ENCODE results near the gene SCRT2.

SCRT2 gene

GRCh38 chr20:689947-690346 is 14.3 kb upstream of the SCRT2 start:
- Mint-ChIP-seq H3K27ac (no peak overlapping the region), H3K36me3 (ENCODE audit: low read depth) (no peaks in the 10 kb centered on the region), H3K4me3 (no peak overlapping the region), H3K4me1 (ENCODE audit: low read depth) (no peaks in the 10 kb centered on the region), H3K9me3 (no peaks in the 10 kb centered on the region), H3K27me3 (ENCODE audit: low read depth) (peaks cover 12% of the 10 kb centered on the region)

GRCh38 chr20:689348-689747 is 13.7 kb upstream of the SCRT2 start:
- Mint-ChIP-seq H3K4me3 (no peak overlapping the region), H3K9me3 (no peaks in the 10 kb centered on the region), H3K4me1 (ENCODE audit: low read depth) (no peaks in the 10 kb centered on the region), H3K27ac (no peak overlapping the region), H3K27me3 (ENCODE audit: low read depth) (peaks cover 12% of the 10 kb centered on the region), H3K36me3 (ENCODE audit: low read depth) (no peaks in the 10 kb centered on the region)

DNA sequence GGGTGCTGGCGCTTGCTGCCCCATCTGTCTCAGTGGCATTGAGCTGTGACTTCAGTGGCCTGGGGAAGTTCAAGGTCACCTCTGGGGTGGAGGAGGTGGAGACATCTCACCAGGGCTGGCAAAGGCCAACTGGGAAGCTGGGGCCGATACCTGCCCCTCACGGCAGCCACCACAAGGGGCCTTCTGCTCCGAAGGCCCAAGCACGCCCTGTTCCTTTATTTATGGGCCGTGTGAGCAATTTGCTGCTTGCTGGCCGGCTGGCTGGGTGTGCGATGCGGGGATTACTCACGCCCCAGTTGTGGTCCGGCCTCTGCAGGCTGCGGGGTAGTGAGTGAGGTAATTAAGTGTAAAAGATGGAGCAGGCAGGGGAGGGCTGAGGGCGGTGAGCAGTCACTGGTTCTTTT is 13.2 kb upstream of the SCRT2 start:
- peaks cover 12% of the 10 kb centered on the region for H3K27me3 Mint-ChIP-seq (ENCODE audit: low read depth)

DNA sequence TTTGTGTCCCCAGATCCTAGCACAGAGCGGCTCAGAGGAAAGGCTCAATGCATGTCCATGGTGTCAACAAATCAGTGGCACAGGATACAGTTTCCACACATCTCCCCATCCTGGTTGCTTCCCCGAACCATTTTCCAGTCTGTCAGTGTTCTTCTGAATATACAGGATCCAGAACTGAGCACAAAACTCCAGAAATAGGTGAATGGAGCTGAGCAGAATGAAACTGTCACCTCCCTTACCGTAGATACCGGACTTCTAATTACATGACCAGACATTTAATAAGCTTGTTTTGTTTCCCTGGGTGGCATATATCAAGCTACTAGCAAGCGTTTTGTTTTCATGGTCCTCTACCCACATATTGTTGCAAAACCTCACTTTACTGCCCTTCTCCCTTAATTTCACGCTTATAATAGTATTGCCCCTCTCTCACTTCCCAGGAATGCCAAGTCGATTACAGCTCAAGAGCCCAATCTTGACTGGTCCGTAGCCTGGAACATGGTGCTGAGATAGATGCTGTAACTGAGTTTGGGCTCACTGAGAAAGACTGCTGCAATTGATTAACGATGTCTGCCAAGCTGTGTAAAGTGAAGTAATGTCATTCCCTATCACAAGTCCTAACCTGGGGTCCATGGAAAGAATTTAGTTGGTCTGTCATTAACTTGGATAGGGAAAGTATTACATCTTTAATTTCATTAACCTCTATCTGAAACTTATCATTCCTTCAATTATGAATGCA is 12.0 kb upstream of the SCRT2 start:
- H3K4me1 Mint-ChIP-seq (ENCODE audit: low read depth) = no peaks in the 10 kb centered on the region
- H3K36me3 Mint-ChIP-seq (ENCODE audit: low read depth) = no peaks in the 10 kb centered on the region
- H3K27ac Mint-ChIP-seq = no peak overlapping the region
- H3K27me3 Mint-ChIP-seq (ENCODE audit: low read depth) = peaks cover 12% of the 10 kb centered on the region
- H3K4me3 Mint-ChIP-seq = no peak overlapping the region
- H3K9me3 Mint-ChIP-seq = no peaks in the 10 kb centered on the region

More for the DNA sequence above, 13.2 kb upstream of the SCRT2 start:
- Mint-ChIP-seq H3K4me3 (no peak overlapping the region), H3K36me3 (ENCODE audit: low read depth) (no peaks in the 10 kb centered on the region), H3K27ac (no peak overlapping the region), H3K9me3 (no peaks in the 10 kb centered on the region), H3K4me1 (ENCODE audit: low read depth) (no peaks in the 10 kb centered on the region)

GRCh38 chr20:684676-685319 is 9.2 kb upstream of the SCRT2 start:
- peaks cover 4% of the 10 kb centered on the region for H3K27me3 Mint-ChIP-seq (ENCODE audit: low read depth)
- H3K36me3 Mint-ChIP-seq (ENCODE audit: low read depth) = no peaks in the 10 kb centered on the region
- no peaks in the 10 kb centered on the region for H3K4me1 Mint-ChIP-seq (ENCODE audit: low read depth)
- H3K9me3 Mint-ChIP-seq = no peaks in the 10 kb centered on the region
- no peak overlapping the region for H3K27ac Mint-ChIP-seq
- H3K4me3 Mint-ChIP-seq = no peak overlapping the region

DNA sequence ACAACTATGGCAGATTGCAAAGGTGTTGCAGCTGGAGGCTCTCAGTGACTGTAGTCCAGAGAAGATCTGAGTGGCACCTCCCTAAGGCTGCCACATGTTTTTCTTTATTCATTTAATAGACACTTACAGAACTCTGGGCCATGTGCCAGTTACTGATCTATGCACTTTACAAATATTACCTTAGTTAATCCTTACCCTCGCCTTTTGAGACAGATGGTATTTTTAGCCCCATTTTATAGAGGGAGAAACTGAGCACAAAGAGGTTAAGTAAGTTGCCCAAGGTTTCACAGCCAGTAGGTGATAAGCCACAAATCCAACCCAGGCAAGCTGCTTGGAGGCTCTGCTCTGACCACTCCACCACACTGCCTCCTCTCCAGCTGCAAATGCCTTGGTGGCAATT is 6.5 kb upstream of the SCRT2 start:
- Mint-ChIP-seq H3K27ac (no peak overlapping the region), H3K36me3 (ENCODE audit: low read depth) (no peaks in the 10 kb centered on the region), H3K9me3 (no peaks in the 10 kb centered on the region), H3K4me1 (ENCODE audit: low read depth) (no peaks in the 10 kb centered on the region), H3K4me3 (no peak overlapping the region), H3K27me3 (ENCODE audit: low read depth) (peaks cover 13% of the 10 kb centered on the region)

DNA sequence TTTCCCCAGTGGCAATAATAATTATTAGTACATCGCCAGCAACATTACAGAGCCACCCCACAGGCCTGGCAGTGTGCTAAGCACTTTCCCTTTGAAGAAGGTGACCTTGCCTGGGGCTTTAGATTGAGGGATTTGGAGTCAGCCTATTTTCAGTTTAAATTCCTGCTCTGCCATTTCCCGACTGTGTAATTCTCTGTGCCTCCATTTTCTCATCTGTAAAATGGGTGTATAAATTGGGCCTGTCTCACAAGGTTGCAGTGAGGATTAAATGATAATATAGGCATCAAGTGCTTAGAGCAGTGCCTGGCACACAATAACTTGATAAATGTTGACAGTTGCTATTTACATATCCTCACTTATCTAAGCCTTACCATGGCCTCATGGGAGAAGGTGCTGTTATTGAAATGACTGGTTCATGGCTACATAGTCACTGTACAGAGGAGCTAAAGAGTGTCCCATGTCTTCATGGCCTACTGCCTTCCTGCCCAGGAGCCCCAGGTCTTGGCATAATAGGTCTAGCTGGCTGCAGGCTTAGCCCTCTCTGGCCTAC is 5.1 kb upstream of the SCRT2 start:
- Mint-ChIP-seq H3K27me3 (ENCODE audit: low read depth) (peaks cover 23% of the 10 kb centered on the region), H3K9me3 (no peaks in the 10 kb centered on the region), H3K4me1 (ENCODE audit: low read depth) (peaks cover 3% of the 10 kb centered on the region), H3K27ac (no peak overlapping the region), H3K4me3 (no peak overlapping the region), H3K36me3 (ENCODE audit: low read depth) (no peaks in the 10 kb centered on the region)

DNA sequence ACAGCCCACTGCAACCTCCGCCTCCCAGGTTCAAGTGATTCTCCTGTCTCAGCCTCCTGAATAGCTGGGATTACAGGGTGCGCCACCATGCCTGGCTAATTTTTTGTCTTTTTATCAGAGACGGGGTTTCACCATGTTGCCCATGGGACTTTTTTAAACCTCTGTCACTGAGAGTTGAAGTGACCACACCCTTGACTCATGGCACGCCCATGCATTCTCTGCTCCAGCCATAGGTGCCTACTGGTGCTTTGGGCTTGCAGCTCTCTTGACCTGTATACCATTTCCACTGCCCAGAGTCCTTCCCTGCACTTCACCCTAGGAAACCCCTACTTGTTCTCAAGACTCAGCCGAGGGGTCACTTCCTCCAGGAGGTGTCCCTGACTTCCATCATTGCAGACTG is 2.4 kb upstream of the SCRT2 start:
- no peaks in the 10 kb centered on the region for H3K9me3 Mint-ChIP-seq
- no peak overlapping the region for H3K27ac Mint-ChIP-seq
- H3K27me3 Mint-ChIP-seq (ENCODE audit: low read depth) = peaks cover 42% of the 10 kb centered on the region
- H3K36me3 Mint-ChIP-seq (ENCODE audit: low read depth) = no peaks in the 10 kb centered on the region
- H3K4me1 Mint-ChIP-seq (ENCODE audit: low read depth) = peaks cover 3% of the 10 kb centered on the region
- no peak overlapping the region for H3K4me3 Mint-ChIP-seq

DNA sequence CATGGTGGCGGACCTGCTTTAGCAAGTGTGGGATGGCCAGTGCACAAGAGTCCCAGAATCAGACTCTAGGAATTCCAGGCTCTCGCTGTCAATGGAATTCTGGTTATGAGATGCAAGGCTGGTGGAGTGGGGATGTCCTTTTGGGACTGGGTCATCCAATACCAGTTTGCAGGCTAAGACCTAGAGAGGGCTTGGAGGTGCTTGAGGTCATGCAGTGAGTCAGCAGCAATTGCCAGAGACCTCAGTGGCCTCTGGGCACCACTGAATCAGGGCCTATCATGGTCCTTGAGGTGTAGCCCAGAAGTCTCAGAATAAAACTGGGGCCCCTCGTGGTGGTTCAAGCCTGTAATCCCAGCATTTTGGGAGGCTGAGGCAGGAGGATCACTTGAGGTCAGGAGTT is 1.4 kb upstream of the SCRT2 start:
- H3K4me1 Mint-ChIP-seq (ENCODE audit: low read depth) = peaks cover 3% of the 10 kb centered on the region
- H3K4me3 Mint-ChIP-seq = no peak overlapping the region
- no peaks in the 10 kb centered on the region for H3K36me3 Mint-ChIP-seq (ENCODE audit: low read depth)
- H3K9me3 Mint-ChIP-seq = no peaks in the 10 kb centered on the region
- peaks cover 52% of the 10 kb centered on the region for H3K27me3 Mint-ChIP-seq (ENCODE audit: low read depth)
- H3K27ac Mint-ChIP-seq = no peak overlapping the region

DNA sequence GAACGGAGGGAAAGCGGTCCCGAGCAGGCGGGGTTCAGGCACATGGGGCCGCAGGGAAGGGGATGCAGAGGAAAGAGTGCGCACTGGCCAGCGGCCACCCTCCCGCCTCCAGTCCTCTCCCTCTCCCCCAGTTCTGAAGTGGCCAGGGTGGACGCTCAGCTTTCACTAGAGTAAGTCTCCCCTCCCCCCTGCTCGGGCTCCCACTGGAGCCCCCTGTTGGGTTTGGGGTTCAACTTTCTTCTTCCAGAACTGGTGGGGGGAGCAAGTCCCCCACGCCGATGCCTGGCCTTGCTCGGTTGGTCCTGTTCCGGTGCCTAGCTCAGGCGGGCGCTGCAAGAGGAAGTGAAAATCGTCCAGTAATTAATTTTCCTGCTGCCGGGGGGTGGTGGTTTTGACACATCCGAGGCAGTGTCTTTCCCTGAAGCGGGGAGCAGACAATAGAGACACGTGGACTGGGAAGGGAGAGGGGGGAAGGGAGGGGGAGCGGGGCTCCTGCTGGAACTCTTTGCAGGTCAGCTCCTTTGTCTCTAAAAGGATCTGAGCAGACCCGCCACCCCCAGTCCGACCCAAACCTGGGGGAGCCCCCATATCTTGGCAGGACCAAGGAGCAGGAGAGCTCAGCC is 824 bp upstream of the SCRT2 start:
- peaks cover 57% of the 10 kb centered on the region for H3K27me3 Mint-ChIP-seq (ENCODE audit: low read depth)
- no peaks in the 10 kb centered on the region for H3K36me3 Mint-ChIP-seq (ENCODE audit: low read depth)
- peaks cover 3% of the 10 kb centered on the region for H3K4me1 Mint-ChIP-seq (ENCODE audit: low read depth)
- H3K9me3 Mint-ChIP-seq = no peaks in the 10 kb centered on the region
- H3K4me3 Mint-ChIP-seq = no peak overlapping the region
- H3K27ac Mint-ChIP-seq = no peak overlapping the region

DNA sequence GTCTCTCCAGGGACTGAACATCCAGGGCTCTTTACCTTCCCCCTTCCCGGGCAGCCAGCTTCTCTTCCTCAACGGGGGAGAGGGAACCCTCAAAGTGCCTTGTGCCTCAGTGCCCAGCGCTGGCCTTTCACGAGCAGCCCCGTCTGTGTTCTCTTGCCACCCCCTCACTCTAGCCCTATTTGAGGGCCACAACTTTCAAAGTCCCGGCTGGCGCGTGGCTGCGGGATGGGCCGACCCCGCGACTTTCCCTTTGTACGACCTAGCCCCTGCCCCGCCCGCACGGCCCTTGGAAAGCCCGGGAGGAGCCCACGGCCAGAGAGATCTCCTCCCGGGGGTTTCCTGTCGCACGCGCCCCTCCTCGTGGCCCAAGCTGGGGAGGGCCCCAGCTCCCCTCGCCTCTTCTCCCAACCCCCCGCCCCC is 559 bp downstream of the SCRT2 start:
- no peak overlapping the region for H3K27ac Mint-ChIP-seq
- H3K4me1 Mint-ChIP-seq (ENCODE audit: low read depth) = peaks cover 3% of the 10 kb centered on the region
- H3K36me3 Mint-ChIP-seq (ENCODE audit: low read depth) = no peaks in the 10 kb centered on the region
- no peak overlapping the region for H3K4me3 Mint-ChIP-seq
- H3K27me3 Mint-ChIP-seq (ENCODE audit: low read depth) = peaks cover 60% of the 10 kb centered on the region
- no peaks in the 10 kb centered on the region for H3K9me3 Mint-ChIP-seq

GRCh38 chr20:673603-674001 is 2.0 kb downstream of the SCRT2 start:
- H3K36me3 Mint-ChIP-seq (ENCODE audit: low read depth) = no peaks in the 10 kb centered on the region
- H3K27ac Mint-ChIP-seq = no peak overlapping the region
- no peaks in the 10 kb centered on the region for H3K9me3 Mint-ChIP-seq
- peaks cover 3% of the 10 kb centered on the region for H3K4me1 Mint-ChIP-seq (ENCODE audit: low read depth)
- H3K4me3 Mint-ChIP-seq = no peak overlapping the region
- peaks cover 59% of the 10 kb centered on the region for H3K27me3 Mint-ChIP-seq (ENCODE audit: low read depth)

DNA sequence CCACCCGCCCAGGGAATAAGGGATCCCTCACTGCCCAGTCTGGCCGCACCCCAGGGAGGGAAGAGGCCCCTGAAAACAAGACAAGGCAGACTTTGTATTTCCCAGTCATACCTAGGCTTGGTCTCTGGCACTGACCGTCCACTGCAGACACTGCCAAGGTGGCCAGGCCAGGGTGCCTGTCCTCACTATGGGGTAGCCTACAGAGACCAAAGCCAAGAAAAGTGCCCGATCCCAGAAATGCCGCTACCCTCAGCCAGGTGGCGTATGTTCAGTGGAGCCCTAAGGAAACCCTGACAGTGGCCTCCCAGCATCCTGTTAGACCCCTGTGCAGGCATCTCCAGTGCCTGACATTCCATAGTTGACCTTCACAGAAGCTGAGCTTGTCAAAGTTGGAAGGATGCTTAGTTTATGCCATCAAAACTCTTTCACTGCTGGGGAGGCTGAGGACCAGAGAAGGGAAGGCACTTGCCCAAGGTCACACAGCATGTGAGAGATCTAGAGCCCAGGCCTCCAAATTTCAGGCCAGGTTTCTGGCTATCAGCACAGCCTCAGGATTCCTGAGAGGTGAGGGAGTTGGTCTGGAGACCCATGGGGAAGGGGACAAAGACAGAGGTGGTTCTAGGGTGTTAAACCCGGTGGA is 2.5 kb downstream of the SCRT2 start:
- Mint-ChIP-seq H3K36me3 (ENCODE audit: low read depth) (no peaks in the 10 kb centered on the region), H3K4me1 (ENCODE audit: low read depth) (peaks cover 3% of the 10 kb centered on the region), H3K9me3 (no peaks in the 10 kb centered on the region), H3K4me3 (no peak overlapping the region), H3K27ac (no peak overlapping the region), H3K27me3 (ENCODE audit: low read depth) (peaks cover 56% of the 10 kb centered on the region)

DNA sequence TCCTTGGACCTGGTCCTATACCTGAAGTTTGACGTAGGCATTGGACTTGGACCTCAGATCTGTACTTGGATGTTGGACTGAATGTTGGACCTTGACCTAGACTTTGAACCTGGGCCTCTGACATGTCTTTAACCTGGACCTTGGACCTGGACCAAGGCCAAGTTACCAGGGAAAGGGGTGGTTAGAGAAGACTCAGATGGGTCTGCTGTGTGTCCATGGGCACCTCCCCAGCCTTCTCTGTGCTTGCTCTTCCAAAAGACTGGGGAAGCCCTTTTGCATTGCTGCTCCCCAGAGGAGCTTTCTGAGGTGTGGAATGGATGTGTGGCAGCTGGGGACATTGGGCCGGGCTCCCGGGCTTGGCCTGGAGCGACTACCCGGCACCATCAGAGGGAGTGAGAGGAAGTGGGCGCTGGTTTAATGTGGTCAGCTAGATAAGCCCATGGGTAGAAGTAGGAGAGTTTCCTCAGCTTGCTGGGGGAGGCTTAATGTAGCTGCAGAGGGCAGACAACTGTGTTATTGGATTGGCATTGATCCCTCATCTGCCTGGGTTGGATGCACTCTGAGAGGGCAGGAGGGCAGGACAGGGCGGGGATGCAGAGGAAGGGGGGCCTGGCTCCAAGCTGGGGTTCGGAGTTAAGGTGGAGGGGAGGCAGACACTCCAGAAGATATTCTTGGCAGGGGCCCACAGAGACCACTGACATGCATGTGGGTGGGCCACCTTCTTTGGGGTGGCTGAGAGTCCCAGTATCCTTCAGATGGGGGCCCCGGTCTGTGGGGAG is 4.2 kb downstream of the SCRT2 start:
- Mint-ChIP-seq H3K36me3 (ENCODE audit: low read depth) (no peaks in the 10 kb centered on the region), H3K4me3 (no peak overlapping the region), H3K27ac (no peak overlapping the region), H3K27me3 (ENCODE audit: low read depth) (peaks cover 58% of the 10 kb centered on the region), H3K9me3 (no peaks in the 10 kb centered on the region), H3K4me1 (ENCODE audit: low read depth) (peaks cover 3% of the 10 kb centered on the region)
